NCI-H146 treated with DMSO at 0.1 percent for 48 hours (cell line): ENCODE data around the gene ACAN.

Experiments
- DNase-seq: peaks from one replicate; lab custom pipeline; 2025; ENCODE audit not compliant: unreplicated experiment; lab: John Stamatoyannopoulos, UW

The ACAN gene

DNA sequence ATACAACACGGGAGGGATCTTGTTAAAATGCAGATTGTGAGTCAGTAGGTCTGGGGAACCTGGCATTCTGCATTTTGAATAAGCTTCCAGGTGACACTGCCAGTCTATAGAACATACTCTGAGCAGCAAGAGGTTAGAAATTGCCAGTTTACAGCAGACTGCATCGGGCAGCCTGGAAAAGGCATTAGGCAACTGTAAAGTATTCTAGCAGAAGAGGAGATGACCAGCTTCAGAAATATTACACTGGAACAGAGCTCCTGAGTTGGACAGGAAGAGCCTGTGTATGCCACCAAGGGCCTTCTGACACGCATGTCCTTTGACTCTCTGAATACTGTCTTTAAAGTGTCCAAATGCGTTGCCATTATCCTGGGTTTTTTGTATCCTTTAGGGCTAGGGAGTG lies 2.5 kb upstream of the ACAN start:
- no peak for DNase-seq

DNA sequence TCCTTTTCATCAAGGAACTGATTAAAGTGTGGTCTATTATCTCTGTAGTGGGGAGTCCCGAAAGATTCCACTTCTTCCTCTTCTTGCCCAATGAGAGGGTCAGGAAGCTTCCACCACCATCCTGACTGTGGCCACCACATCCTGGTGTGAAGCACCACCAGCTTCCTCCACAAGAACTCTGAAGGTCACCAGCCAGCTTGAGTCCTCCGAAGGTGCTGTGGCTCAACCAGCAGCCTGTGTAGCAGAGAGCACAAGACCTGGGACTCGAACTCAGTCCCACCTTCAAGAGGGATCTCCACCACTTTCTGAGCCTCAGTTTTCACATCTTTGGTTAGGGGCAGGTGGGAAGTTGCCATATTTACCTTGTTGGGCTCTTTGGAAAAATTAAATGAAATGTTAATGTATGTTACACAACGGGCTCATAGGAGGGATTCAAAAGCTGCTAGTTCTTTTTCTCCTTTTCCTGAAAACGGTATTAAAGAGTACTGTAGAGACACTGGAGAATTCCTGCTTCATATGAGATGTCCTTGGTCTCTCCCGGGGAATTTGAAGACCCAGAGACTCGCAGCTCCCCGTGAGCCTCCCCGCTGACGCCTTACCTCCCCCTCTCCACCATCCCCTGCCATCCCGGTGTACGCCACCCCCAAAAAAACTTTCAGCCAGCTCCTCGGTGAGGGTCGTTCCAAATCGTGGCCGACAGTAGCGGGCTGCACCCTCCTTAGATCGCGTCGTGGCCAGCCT lies 816 bp upstream of the ACAN start:
- DNase-seq, result no peak

DNA sequence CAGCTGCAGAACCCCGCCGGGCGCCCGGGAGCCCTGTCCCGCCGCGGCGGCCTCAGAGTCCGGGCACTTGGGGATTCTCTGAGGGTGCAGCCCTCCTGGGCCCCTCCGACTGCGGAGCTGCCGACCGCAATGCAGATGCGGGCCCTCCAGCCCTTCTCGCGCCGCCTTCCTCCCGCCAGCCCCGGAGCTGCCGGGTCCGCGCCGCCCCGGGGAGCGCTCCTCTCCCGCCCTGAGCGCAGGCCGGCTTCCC lies 320 bp upstream of the ACAN start:
- DNase-seq, result no peak

DNA sequence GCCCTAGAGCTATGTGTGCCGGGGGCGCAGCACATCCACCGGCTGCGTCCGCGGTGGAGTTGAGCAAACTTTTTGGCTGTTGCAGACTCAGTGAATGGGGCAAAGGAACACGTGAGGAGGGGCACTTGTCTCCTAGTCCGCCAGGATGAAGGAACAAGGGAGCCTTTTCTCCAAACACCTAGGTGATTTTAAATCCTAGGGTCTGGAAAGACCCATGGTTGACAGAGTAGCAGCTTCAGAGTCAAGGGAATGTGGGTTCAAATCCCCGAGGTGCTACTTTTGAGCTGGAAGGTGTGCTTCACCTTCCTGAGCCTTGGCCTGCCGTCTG lies 648 bp downstream of the ACAN start:
- no peak for DNase-seq

DNA sequence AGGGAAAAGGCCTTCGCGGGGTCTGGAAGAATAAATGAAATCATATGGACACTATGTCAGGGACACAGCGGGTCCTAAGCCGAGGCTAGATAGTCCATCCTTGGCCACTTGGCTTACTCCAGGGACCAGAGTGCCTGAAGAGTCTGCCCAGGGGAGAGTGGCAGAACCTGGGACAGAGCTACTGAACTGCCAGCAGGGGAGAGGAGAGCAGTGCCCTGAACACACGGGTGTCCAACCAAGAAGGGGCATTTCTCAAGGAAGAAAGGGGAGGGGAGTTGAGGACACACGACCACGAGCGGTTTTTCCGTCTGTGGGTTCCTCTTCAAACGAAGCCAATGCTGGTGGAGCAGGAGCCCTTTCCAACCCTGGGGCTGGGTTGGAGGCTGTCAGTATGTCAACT lies 1.0 kb downstream of the ACAN start:
- DNase-seq, result no peak

DNA sequence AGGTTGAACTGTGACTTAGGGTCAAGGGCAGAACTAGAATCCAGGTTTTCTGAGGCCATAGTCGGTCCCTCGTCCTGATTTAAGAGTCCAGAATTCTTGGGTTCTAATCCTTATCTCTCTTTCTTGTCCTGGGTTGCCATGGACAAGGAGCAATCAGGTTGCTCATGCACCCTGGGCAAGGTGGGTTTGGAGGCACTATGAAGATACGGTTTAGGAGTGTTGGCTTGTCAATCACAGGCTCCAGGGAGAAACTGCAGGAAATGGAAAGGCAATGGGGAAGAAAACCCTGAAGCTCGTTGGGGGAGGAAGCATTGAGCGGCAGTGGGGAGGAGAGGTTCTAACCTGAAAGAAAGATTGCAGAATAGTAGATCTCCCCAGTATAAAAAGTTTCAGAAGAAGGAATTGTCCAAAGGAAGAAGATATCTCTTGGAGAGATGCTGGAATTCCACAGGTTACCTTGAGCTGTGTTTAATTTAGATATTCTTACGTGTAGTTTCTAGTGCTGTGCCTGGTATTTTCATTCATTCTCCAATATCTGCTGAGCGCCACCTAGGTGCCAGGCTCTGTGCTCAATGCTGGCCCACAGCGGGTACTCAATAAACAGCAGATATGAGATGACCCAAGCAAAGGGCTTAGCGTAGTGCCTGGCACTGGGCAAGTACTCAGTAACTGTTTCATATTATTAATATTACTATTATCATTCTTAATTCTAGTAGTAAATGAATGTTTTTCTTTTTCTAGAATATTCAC lies 2.0 kb downstream of the ACAN start:
- DNase-seq, result no peak

DNA sequence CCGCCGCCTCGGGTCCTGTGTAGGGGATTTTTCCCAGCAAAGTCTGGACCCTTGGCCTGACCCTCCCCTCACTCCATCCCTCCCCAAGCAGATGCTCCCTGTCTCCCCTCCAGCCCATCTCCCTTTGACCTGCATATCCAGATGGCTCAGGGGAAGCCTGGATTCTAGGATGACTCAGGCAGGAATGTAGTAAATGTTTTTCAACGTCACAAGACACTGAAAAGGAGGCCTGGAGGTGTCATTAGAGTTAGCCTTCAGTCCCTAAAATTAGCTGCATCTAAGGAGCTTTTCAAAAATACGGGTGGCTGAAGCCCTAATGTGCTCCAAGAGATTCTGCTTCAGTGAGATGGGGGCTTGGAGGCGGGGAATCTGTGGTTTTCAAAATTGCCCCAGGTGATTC lies 7.2 kb downstream of the ACAN start:
- no peak for DNase-seq

DNA sequence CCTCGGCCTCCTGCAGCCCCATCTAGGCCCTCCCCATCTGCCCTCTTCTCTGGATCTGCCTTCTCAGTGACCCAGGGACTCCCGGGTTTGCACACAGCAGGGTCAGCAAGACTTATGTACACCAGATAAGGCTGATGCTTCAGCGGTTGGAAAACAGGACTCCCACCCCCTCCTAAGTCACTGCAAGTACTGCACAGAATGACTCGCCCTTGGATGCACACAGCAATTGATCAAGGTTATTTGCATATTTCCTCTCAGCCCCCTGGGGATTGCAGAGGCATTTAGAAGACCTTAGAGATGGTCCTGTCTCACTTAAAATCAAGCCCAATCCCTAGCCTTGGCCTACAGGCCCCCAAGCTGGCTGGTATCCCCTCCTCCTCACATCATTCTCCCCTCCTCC lies 8.9 kb downstream of the ACAN start:
- no peak for DNase-seq

DNA sequence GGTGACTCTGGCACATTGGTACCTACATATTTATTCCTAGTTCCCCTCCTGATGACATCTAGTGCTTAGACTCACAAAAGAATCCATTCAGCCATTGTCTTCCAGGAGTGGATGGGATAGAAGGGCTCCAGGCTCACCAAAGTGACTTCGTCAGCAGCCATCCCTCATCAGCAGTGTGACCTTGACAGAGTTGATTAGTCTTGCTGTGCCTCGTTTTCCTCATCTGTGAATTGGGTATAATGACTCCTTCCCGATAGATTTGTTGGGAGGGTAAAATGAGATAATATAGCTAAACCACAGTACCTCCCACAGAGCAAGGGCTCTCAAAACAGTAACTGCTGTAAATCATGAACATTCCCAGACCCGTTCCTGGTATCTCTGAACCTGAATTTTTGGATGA lies 10.7 kb downstream of the ACAN start:
- no peak for DNase-seq

DNA sequence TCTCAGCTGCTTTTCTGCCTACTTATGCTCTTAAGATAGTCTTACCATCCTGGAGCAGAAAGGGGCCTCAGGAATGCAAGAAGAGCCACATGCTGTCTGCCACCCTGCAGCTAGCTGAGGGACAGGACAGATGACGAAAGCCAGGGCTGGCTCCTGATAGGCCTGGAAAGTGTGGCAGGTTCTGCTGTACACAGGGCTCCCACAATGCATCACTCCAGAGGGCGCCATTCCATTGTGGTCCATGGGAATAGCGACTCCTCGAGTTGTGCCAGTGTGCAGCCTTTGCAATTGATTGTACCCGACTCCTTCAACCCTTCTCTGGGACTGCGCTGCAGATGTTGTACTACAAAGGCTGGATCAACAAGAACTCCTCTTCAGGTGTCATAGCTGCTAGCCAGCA lies 11.2 kb downstream of the ACAN start:
- DNase-seq, result no peak

DNA sequence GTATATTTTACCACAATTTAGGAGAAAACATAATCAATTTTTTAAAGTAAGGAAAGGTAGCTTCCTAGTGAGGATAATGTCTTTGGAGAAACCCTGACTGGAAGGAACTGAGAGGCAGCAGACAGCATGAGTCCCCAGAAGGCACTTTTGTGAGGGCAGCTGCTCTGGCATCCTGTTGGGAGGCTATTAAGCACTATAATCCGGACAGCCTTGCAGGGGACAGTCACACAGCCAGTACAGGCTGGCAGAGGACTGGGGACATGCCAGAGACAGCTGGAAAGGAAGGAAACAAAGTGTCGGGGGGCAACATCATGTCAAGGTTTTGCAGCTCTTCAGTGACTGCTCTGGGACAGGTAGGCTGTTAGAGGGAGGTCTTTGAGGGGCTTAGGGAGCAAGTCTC lies 15.7 kb downstream of the ACAN start:
- DNase-seq, result no peak

DNA sequence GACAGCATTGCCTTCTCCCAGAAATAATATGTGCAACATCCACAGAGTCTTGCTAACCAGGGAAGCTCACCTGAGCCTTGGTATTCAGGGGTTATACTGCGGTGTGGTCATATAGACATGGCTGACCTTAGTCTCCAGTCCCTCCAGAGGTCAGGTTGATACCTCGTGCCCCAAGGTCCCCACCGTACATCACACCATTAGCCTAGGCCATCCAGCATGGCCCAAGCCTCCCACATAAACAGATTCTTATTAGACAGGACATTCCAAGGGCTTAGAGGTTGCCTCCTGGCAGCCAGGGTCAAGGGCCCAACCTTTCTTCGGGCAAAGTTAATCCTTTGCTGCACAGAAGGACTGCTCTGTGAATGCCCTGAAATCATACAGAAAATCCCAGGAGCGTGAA lies 18.8 kb downstream of the ACAN start:
- no peak for DNase-seq

DNA sequence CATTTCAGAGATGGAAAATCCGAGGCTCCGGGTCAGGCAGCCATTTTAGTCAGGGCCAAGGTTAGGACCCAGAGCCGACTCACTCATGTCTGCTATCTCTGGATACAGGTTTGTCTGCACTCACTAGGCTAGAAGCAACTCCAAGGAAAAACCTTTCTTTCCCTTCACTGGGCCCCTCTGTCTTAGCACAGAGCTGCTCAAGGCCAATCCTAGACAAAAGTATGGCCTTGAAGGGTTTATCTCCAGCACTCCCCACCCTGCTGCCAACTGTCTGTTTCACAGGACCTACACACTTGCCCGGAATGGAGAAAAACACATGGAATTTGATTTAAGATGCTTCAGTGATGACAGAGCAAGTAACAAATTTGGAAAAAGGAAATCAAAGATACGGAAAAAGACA lies 25.6 kb downstream of the ACAN start:
- no peak for DNase-seq

DNA sequence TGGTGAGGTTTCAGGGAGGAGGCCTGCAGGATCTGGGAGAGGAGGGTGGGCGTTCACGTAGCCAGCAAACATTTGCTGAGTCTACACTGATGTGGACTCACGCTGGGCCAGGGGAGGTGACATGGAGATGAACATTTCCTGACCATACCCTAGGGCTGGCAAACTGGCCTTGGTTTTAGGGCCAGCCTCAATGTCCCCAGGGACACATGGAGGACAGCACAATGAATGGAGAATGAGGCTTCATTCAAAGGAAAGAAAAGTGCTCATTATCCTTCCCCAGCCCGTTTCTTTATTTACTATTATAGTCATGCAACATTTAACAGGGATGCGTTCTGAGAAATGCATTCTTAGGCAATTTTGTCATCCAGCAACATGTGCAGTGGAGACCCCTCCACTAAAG lies 26.8 kb downstream of the ACAN start:
- DNase-seq, result no peak

DNA sequence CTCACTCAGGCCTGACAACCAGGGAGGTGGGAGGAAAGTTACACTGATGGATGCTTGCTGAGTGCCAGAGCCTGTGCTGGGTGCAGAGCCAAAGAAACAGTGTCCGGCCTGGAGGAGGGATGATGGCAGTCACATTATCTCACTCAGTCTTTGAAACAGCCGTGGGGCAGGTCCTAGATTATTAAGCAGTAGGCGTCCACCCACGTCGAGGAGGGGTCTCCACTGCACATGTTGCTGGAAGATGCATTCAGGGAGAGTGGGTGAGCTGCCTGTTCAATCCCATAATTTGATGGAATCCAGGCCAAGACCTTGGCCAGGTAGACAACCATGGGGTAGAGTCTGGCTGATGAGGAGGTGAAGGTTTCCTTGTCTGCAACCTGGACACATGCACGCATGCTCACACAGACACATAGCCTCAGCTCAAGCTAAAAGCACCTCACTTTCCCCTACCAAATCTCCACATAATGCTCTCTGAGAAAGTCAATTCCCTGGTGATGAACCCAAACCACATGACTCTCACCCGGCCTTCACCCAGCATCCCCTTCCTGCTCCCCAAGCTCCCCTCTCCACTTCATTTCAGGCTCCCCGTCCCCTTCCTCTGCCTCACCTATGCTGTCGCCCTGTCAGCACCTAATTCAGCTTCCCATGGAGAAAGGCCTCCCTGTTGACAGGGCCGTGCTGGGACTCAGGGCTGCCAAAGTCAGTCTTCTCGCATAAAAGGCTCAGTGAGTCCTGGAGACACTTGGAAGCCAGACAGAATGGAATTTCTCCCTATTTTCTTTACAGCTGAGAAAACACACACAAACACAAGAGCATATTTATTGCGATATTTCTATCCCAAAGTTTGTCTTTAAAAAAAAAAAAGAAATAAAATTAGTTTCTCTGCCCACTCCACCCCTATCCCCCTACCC lies 29.8 kb downstream of the ACAN start:
- no peak for DNase-seq

DNA sequence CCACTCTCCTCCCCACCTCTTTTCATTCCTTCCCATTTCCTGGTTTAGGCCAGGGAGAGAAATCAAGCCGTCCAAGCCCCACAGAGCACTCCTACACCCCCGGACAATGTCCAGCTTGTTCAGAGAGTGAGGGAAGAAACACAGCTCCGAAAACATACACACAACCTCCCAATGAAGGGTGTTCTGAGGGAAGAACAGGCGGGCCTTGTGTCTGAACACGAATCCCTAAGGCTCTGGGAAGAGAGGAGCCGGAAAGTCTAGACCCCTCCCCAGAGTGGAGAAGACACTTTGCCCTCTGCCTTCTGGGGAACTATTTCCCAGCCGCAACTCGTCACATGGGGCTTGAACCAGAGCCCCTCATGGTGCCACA lies 30.5 kb downstream of the ACAN start:
- no peak for DNase-seq

DNA sequence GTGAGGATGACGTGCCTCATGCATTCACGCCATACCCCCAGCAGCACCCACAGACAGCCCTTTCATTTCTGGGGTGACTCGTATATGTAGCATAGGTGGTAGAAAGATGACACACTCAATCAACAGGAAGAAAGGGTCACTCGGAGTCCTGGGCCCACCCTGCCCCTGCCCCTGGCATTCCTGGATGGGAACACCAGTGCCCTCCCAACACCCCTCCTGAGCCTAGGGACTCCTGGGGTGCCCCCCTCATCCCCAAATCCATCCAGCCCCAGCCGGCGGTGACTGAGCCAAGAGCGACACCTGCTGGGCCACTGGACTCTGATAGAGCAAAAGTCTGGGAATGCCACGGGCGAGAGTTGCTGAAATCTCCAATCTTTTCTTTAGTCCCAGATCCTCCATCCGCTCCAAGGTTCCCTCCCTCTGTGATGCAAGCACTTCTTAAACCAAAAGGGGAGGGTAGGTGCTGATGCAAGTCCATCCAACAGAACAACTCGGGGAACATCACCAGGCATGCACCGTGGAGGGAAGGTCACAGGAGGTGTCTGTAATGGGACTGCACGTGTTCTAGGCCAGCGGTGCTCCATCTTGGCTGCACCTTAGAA lies 31.1 kb downstream of the ACAN start:
- no peak for DNase-seq

DNA sequence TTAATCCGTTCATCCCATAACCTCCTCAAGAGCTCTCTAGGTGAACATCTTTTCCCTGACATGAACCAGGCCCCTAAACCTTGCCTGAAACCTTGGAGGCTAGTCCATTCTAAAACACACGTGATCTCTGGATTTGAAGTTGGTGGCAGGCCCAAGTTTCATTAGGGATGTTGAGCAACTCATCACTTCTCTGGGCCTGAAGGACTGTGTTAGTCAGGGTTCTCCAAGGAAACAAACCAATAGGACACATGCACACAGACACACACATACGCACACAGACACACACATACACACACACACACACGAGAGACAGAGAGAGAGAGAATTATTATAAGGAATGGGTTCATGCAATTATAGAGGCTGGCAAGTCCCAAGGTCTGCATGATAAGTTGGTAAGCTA lies 31.9 kb downstream of the ACAN start:
- no peak for DNase-seq

DNA sequence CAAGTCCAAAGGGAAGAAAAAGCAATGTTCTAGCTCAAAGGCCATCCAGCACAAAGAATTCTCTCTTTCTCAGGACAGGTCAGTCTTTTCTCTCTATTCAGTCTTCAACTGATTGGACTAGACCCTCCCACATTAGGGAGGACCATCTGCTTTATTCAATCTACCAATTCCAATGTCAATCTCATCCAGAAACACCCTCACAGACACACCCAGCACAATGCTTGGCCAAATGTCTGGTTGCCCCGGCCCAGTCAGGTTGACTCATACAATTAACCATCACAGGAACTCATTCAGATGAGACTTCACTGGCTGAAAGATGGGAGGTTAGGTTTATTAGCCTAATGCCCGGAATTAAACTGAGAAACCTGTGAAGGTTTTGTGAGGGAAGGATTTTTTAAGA lies 32.4 kb downstream of the ACAN start:
- no peak for DNase-seq

DNA sequence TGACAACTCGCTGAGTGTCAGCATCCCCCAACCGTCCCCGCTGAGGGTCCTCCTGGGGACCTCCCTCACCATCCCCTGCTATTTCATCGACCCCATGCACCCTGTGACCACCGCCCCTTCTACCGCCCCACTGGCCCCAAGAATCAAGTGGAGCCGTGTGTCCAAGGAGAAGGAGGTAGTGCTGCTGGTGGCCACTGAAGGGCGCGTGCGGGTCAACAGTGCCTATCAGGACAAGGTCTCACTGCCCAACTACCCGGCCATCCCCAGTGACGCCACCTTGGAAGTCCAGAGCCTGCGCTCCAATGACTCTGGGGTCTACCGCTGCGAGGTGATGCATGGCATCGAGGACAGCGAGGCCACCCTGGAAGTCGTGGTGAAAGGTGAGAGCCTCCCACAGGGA lies 35.4 kb downstream of the ACAN start:
- no peak for DNase-seq

DNA sequence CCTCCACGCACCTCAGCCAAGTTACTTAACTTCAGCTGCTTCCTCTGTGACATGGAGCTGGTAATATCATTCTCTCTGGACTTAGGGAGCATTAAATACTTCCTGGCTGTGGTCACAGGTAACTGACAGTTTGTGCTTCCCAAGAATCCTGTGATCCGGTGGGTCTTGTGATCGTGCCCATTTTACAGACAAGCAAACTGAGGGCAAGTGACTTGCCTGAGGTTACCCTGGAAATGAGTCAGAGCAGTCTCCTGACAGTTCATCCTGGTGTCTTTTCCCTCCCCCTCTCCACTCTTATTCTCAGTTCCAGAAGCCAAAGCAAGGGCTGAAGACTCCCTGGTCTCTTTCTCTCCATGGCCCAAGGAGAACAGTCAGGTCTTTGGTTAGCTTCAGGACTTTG lies 35.9 kb downstream of the ACAN start:
- DNase-seq, result no peak

DNA sequence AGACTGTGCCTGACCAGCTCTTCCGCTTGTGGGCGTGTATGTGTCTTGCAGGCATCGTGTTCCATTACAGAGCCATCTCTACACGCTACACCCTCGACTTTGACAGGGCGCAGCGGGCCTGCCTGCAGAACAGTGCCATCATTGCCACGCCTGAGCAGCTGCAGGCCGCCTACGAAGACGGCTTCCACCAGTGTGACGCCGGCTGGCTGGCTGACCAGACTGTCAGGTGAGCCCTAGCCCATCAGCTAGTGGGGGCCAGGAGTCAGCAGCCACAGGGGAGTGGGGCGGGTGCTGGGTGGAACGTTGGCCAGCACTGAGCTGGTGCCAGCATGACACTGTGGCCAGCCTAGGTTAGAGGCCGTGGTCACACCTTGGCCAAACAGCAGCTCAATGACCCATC lies 36.7 kb downstream of the ACAN start:
- no peak for DNase-seq
